GM18507 (cell line): ENCODE results near the gene DCK.
"Not testable (repeated sequence)": the region's sequence is repeated elsewhere in the genome, so short reads cannot be mapped to it uniquely, and the experiment has no call there.

Source experiments
- DNase-seq: peaks from one replicate; pipeline ENCODE4 v3.0.0; 2011; ENCODE audit warnings: low read depth; ENCODE audit not compliant: insufficient read length; ENCODE audit errors: extremely low spot score
- FAIRE-seq: peaks from 2 replicates; lab custom pipeline; 2011; peaks lifted over from hg19 to GRCh38; lab: Jason Lieb, UNC

DCK gene

DNA sequence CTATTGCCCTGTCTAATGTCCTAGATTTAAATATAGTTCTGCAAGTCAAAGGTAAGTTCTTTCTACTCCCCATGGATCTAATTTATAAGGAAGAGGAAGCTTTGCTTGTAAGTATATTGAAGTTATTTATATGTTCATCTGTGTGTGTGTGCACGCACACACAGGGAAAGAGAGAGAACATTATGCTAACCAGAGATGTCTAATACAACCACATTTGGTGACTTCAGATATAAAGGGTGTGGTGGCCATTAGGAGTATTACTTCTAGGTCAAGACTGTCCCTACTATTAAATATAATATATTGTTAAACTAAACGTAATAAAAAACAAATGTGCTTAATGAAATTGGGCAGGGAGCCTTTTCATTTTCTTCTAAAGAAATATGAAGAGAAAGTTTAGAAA lies 4.1 kb downstream of the DCK start:
- DNase-seq (no peak), FAIRE-seq (no peak)

- not testable (repeated sequence) for DNase-seq, FAIRE-seq
Observed at GRCh38 chr4:70999639-71000038, 6.2 kb downstream of the DCK start.

DNA sequence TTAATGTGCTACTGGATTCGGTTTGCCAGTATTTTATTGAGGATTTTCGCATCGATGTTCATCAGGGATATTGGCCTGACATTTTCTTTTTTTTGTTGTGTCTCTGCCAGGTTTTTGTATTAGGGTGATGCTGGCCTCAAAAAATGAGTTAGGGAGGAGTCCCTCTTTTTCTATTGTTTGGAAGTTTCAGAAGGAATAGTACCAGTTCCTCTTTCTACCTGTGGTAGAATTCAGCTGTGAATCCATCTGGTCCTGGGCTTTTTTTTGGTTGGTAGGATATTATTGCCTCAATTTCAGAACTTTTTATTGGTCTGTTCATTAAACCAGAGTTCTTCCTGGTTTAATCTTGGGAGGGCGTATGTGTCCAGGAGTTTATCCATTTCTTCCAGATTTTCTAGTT lies 7.9 kb downstream of the DCK start:
- FAIRE-seq: not testable (repeated sequence)

GRCh38 chr4:71004281-71004851 lies 10.9 kb downstream of the DCK start:
- no peak for DNase-seq
- peak; percentile 48 for FAIRE-seq

More for the DNA sequence above, 7.9 kb downstream of the DCK start:
- not testable (repeated sequence) for DNase-seq

GRCh38 chr4:71005025-71005424 lies 11.6 kb downstream of the DCK start:
- DNase-seq, FAIRE-seq: not testable (repeated sequence)

GRCh38 chr4:71006203-71006907 lies 12.9 kb downstream of the DCK start:
- no peak for DNase-seq
- peak; percentile 85 for FAIRE-seq

GRCh38 chr4:71008196-71008595 lies 14.7 kb downstream of the DCK start:
- FAIRE-seq (no peak), DNase-seq (no peak)

- DNase-seq (no peak), FAIRE-seq (no peak)
Observed at GRCh38 chr4:71009086-71009485, 15.6 kb downstream of the DCK start.

- DNase-seq (no peak), FAIRE-seq (peak; percentile 82)
Observed at GRCh38 chr4:71009890-71010588, 16.6 kb downstream of the DCK start.

DNA sequence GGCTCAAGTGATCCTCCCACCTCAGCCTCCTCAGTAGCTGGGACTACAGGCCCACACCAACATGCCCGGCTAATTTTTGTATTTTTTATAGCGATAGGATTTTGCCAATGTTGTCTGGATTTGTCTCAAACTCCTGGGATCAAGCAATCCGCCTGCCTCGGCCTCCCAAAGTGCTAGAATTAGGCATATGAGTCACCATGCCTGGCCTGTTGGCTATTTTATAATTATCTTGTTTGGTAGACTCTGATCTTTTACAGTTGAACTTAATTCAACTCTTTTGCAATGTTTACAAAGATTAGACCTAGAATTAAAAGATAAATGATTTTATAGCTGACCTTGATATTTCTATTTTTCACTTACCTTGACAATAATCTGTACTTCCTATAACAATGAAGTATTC lies 18.0 kb downstream of the DCK start:
- FAIRE-seq: no peak
- DNase-seq: no peak

DNA sequence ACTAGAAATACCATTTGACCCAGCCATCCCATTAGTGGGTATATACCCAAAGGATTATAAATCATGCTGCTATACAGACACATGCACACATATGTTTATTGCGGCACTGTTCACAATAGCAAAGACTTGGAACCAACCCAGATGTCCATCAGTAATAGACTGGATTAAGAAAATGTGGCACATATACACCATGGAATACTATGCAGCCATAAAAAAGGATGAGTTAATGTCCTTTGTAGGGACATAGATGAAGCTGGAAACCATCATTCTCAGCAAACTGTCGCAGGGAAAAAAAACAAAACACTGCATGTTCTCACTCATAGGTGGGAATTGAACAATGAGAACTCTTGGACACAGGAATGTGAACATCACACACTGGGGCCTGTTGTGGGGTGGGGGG lies 23.9 kb downstream of the DCK start:
- not testable (repeated sequence) for FAIRE-seq, DNase-seq

- FAIRE-seq (no peak), DNase-seq (no peak)
Observed at GRCh38 chr4:71020611-71021010, 27.2 kb downstream of the DCK start.

- no peak for DNase-seq
- FAIRE-seq: no peak
Observed at GRCh38 chr4:71025654-71026053, 32.2 kb downstream of the DCK start.

DNA sequence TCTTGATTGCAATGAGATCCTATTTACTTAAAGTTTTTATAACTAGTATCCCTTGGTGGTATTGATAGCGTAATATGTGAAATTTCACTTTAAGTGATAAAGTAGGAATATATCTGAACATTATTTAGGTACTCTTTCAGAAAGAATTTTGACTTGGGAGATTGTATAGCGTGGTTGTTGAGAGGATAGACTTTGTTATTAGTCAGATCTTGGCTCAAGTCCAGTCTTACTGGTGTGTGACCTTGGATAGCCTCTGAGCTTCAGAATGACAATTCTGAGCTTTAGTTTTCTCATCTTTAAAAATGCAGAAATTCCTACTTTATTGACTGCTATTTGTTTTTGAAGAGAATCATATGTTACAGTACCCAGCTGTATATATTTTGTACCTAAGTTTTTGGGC lies 32.6 kb downstream of the DCK start:
- DNase-seq: no peak
- no peak for FAIRE-seq

DNA sequence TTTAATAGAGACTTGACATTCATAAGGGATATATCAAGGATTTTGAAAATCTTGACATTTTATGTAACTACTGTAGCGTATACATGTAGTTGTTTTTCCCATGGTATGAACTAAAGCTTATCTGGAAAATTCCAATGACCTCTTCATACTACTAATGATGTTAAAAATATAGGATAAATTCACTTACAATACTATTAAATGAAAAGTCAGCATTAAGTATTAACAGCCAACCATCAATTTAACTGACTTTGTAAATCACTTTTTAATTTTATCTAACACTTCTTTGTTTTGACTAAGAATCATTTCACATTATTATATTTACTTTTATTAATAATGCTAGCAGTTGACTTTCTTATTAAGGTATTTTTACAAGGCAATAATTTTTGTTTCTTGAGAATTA lies 34.2 kb downstream of the DCK start:
- DNase-seq (no peak), FAIRE-seq (no peak)

- DNase-seq: no peak
- no peak for FAIRE-seq
Observed at GRCh38 chr4:71029504-71029903, 36.1 kb downstream of the DCK start.

DNA sequence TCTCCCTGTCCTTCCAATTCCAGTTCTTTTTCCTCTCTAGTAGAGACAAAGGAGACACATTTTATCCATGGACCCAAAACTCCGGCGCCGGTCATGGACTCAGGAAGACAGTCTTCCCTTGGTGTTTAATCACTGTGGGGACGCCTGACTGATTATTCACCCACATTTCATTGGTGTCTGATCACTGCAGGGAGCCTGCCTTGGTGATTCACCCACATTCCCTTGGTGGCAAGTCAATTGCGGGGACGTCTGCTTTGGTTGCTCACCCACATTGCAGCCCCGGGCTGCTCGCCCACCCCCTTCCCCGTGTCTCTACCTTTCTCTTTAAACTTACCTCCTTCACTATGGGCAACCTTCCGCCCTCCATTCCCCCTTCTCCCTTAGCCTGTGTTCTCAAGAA lies 38.7 kb downstream of the DCK start:
- FAIRE-seq, DNase-seq: not testable (repeated sequence)

DNA sequence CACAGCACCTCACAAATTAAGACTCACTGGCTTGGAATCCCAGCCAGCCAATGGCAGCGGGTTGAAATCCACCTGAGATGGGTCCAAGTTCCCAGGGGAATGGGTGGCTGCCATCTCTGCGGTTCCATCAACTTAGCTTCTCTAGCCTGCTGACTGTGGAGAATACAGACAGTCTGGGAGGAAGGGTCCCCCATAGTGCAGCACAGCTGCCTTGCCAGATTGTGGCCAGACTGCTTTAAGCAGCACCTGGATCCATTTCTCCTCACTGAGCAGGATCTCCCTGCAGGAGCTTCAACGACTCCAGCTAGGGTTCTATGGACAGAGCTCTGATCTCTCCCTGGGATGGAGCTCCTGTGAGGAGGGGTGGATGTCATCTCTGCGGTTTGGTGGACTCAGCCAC lies 51.8 kb downstream of the DCK start:
- FAIRE-seq (no peak), DNase-seq (no peak)

- DNase-seq (no peak), FAIRE-seq (no peak)
Observed at GRCh38 chr4:71049395-71049794, 55.9 kb downstream of the DCK start.

GRCh38 chr4:71050809-71051208 lies 57.4 kb downstream of the DCK start:
- DNase-seq (no peak), FAIRE-seq (no peak)

- FAIRE-seq (no peak), DNase-seq (no peak)
Observed at GRCh38 chr4:71052034-71052433, 58.6 kb downstream of the DCK start.
